A549 (cell line): ENCODE data around the gene MTHFSD. TPM values are rescaled to one million over a fixed set of nuclear protein-coding genes. Genes with fewer than 3 reads are reported as not detected.

Experiments used
- ATAC-seq, 2 experiments: fragments of 200-7000 bp in 1 of 2; fragments of >200 bp in 1 of 2; cut with Nextera tagmentation in 1 of 2; cut with Tn5 transposase in 1 of 2; 3 replicates each; pipeline versions ENCODE4 v1.8.0 to v1.9.1; 2018 to 2020; ENCODE audit warnings: mild to moderate bottlenecking in 1 of 2, moderate library complexity in 1 of 2
- CTCF ChIA-PET: fragments of 300-600 bp; sonication (Branson Sonifier 250); formaldehyde crosslinking; extraction: SDS; loops from one replicate; lab custom pipeline; 2021; ENCODE audit warnings: antibody characterized with exemption, inconsistent platforms; lab: Yijun Ruan, JAX
- POLR2A ChIA-PET: fragments of 350-600 bp; formaldehyde crosslinking; extraction: SDS; loops from one replicate; lab custom pipeline; 2021; ENCODE audit warnings: antibody characterized with exemption, inconsistent platforms; lab: Yijun Ruan, JAX
- DNase-seq, 2 experiments: peaks; one replicate each; pipeline versions ENCODE4 v3.0.0 to v3.0.0-alpha.2; 2011 to 2016; ENCODE audit warnings: low read depth in 1 of 2, low spot score in 1 of 2
- FAIRE-seq: peaks from 2 replicates; lab custom pipeline; 2011; peaks lifted over from hg19 to GRCh38; lab: Jason Lieb, UNC
- H3K27ac ChIP-seq, 2 experiments: fragments of >200 bp; sonication (Bioruptor Twin); formaldehyde crosslinking; 3 replicates each; pipeline ENCODE4 v1.5.1; 2016 to 2017
- H3K4me1 ChIP-seq: fragments of >200 bp; sonication (Bioruptor Twin); formaldehyde crosslinking; 3 replicates; pipeline ENCODE4 v1.6.1; 2016
- H3K4me2 ChIP-seq: fragments of >200 bp; sonication (Bioruptor Twin); formaldehyde crosslinking; 3 replicates; pipeline ENCODE4 v1.6.1; 2016
- H3K4me3 ChIP-seq: fragments of >200 bp; sonication (Bioruptor Twin); formaldehyde crosslinking; 3 replicates; pipeline ENCODE4 v1.5.1; 2016
- H3K9me3 ChIP-seq: fragments of >200 bp; sonication (Bioruptor Twin); formaldehyde crosslinking; 3 replicates; pipeline ENCODE4 v1.6.1; 2016
- BHLHE40 ChIP-seq: IDR thresholded peaks from 2 replicates; pipeline ENCODE4 v1.6.1; 2012; ENCODE audit warnings: low read depth, low read length, inconsistent platforms
- CBX2 ChIP-seq: fragments of 200-600 bp; sonication (generic); IDR thresholded peaks from 2 replicates; pipeline ENCODE4 v1.6.1; 2016; ENCODE audit warnings: low read depth, mild to moderate bottlenecking, borderline replicate concordance
- CBX8 ChIP-seq: fragments of 200-600 bp; sonication (generic); IDR thresholded peaks from 2 replicates; pipeline ENCODE4 v1.6.1; 2016
- CHD4 ChIP-seq: fragments of 200-600 bp; sonication (generic); IDR thresholded peaks from 2 replicates; pipeline ENCODE4 v1.6.1; 2016; ENCODE audit warnings: antibody characterized with exemption, mild to moderate bottlenecking, borderline replicate concordance
- CTCF ChIP-seq: fragments of >200 bp; sonication (Bioruptor Twin); formaldehyde crosslinking; IDR thresholded peaks from 3 replicates; pipeline ENCODE4 v1.5.1; 2016
- EHF ChIP-seq: fragments of 250-450 bp; sonication (Bioruptor Pico); IDR thresholded peaks from 2 replicates; pipeline ENCODE4 v1.5.0; 2020; ENCODE audit warnings: mild to moderate bottlenecking
- EP300 ChIP-seq, 2 experiments: fragments of >200 bp; sonication (Bioruptor Twin); formaldehyde crosslinking; IDR thresholded peaks; 2 replicates in 1 of 2; 3 replicates in 1 of 2; pipeline ENCODE4 v1.6.1; 2016 to 2017
- ESRRA ChIP-seq: fragments of 150-350 bp; IDR thresholded peaks from 2 replicates; pipeline ENCODE4 v1.6.1; 2014; ENCODE audit warnings: mild to moderate bottlenecking, low read length, borderline replicate concordance
- FOSB ChIP-seq: fragments of 250-450 bp; sonication (Bioruptor Pico); IDR thresholded peaks from 2 replicates; pipeline ENCODE4 v1.5.0; 2020; ENCODE audit warnings: mild to moderate bottlenecking, moderate library complexity
- FOXS1 ChIP-seq: fragments of 250-450 bp; sonication (Bioruptor Pico); IDR thresholded peaks from 2 replicates; pipeline ENCODE4 v1.5.0; 2020; ENCODE audit warnings: mild to moderate bottlenecking, moderate library complexity
- HDAC2 ChIP-seq: fragments of 200-600 bp; sonication (generic); IDR thresholded peaks from 2 replicates; pipeline ENCODE4 v1.6.1; 2016
- HMGXB4 ChIP-seq: fragments of 250-450 bp; sonication (Bioruptor Pico); IDR thresholded peaks from 2 replicates; pipeline ENCODE4 v1.5.0; 2021; ENCODE audit warnings: mild to moderate bottlenecking, moderate library complexity, borderline replicate concordance
- HOXA7 ChIP-seq: fragments of 250-450 bp; sonication (Bioruptor Pico); IDR thresholded peaks from 2 replicates; pipeline ENCODE4 v1.5.0; 2020; ENCODE audit warnings: mild to moderate bottlenecking, moderate library complexity
- HOXB13 ChIP-seq: fragments of 250-450 bp; sonication (Bioruptor Pico); IDR thresholded peaks from 2 replicates; pipeline ENCODE4 v1.5.0; 2020; ENCODE audit warnings: low read depth, mild to moderate bottlenecking, moderate library complexity
- HOXB5 ChIP-seq: fragments of 250-450 bp; sonication (Bioruptor Pico); IDR thresholded peaks from 2 replicates; pipeline ENCODE4 v1.5.0; 2020; ENCODE audit warnings: mild to moderate bottlenecking, moderate library complexity
- JUN ChIP-seq, 2 experiments: fragments of >200 bp; sonication (Bioruptor Twin); formaldehyde crosslinking; IDR thresholded peaks; 2 replicates in 1 of 2; 3 replicates in 1 of 2; pipeline ENCODE4 v1.6.1; 2016 to 2017
- JUNB ChIP-seq: fragments of >200 bp; sonication (Bioruptor Twin); formaldehyde crosslinking; IDR thresholded peaks from 2 replicates; pipeline ENCODE4 v1.6.1; 2016
- NFE2L2 ChIP-seq: fragments of 150-350 bp; conservative IDR thresholded peaks from 2 replicates; pipeline ENCODE4 v1.6.1; 2014; ENCODE audit warnings: low read length
- NR3C1 ChIP-seq: fragments of >200 bp; sonication (Bioruptor Twin); formaldehyde crosslinking; IDR thresholded peaks from 3 replicates; pipeline ENCODE4 v1.6.1; 2017
- PBX3 ChIP-seq: IDR thresholded peaks from 2 replicates; pipeline ENCODE4 v1.6.1; 2012
- RAD21 ChIP-seq, 2 experiments: fragments of >200 bp in 1 of 2; sonication (Bioruptor Twin) in 1 of 2; formaldehyde crosslinking in 1 of 2; IDR thresholded peaks in 1 of 2; conservative IDR thresholded peaks in 1 of 2; 2 replicates in 1 of 2; 3 replicates in 1 of 2; pipeline ENCODE4 v1.6.1; 2012 to 2018; ENCODE audit warnings: inconsistent platforms in 1 of 2
- RCOR1 ChIP-seq: fragments of 150-350 bp; IDR thresholded peaks from 2 replicates; pipeline ENCODE4 v1.6.1; 2014; ENCODE audit warnings: antibody characterized with exemption, low read length, low read depth
- RNF2 ChIP-seq: fragments of 200-600 bp; sonication (generic); IDR thresholded peaks from 2 replicates; pipeline ENCODE4 v1.6.1; 2016; ENCODE audit warnings: low read depth, mild to moderate bottlenecking, antibody characterized with exemption, moderate library complexity, borderline replicate concordance
- SMC3 ChIP-seq: fragments of >200 bp; sonication (Bioruptor Twin); formaldehyde crosslinking; IDR thresholded peaks from 3 replicates; pipeline ENCODE4 v1.6.1; 2018; ENCODE audit warnings: inconsistent platforms
- SREBF2 ChIP-seq: fragments of 450-650 bp; IDR thresholded peaks from 2 replicates; pipeline ENCODE4 v1.6.1; 2014; ENCODE audit warnings: mild to moderate bottlenecking, moderate library complexity
- TP53 ChIP-seq: fragments of 250-450 bp; sonication (Bioruptor Pico); IDR thresholded peaks from 2 replicates; pipeline ENCODE4 v1.5.0; 2021; ENCODE audit warnings: mild to moderate bottlenecking, moderate library complexity
- ZC3H11A ChIP-seq: fragments of 450-650 bp; IDR thresholded peaks from 2 replicates; pipeline ENCODE4 v1.6.1; 2014; ENCODE audit warnings: antibody characterized with exemption, mild to moderate bottlenecking
- ZNF302 ChIP-seq: fragments of 250-450 bp; sonication (Bioruptor Pico); IDR thresholded peaks from 2 replicates; pipeline ENCODE4 v1.9.0; 2021; ENCODE audit warnings: inconsistent platforms, mild to moderate bottlenecking, moderate library complexity
- WGBS: methylation state at CpG from one replicate; pipeline ENCODE4 v1.1.6; 2017; ENCODE audit errors: missing lambda C conversion rate; 5-methylcytosine and 5-hydroxymethylcytosine counted together
- polyA plus RNA-seq, 4 experiments: library from polyadenylated mRNA; depleted of rRNA in 3 of 4; stranded (reverse); fragments of >200 nt; fragmentation: RNase III in 1 of 4; extraction: RNeasy Plus Mini Kit Qiagen cat#74134 plus additional on column Dnase treatment in 1 of 4; gene quantifications; 2 replicates in 3 of 4; 3 replicates in 1 of 4; pipeline ENCODE4 v1.2.3, GENCODE V29; 2011 to 2017
- TF ChIP-seq, protein P1 (sequence below): fragments of >200 bp; sonication (Bioruptor Twin); formaldehyde crosslinking; IDR thresholded peaks from 3 replicates; pipeline ENCODE4 v1.6.1; 2016
- TF ChIP-seq, protein P2 (sequence below): IDR thresholded peaks from 2 replicates; pipeline ENCODE4 v1.6.1; 2012

MTHFSD gene
- polyA plus RNA-seq, 2 of the 4 experiments (the other 2 are of a cell fraction): 13.1 to 16.9 TPM

DNA sequence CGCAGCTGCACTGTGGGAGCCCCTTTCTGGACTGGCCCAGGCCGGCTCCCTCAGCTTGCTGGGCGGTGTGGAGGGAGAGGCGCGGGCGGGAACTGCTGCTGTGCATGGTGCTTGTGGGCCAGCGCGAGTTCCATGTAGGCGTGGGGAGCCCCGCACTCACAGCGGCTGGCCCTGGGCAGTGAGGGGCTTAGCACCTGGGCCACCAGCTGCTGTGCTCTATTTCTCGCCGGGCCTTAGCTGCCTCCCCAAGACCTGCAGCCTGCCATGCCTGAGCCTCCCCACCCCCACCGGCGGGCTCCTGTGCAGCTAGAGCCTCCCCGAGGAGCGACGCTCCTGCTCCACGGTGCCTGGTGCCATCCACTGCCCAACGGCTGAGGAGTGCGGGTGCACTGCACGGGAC, 1.7 kb downstream of the MTHFSD start:
- ATAC-seq: no peak
- H3K4me2 ChIP-seq: no peak overlapping the region
- no peak for DNase-seq
- POLR2A ChIA-PET: no interaction called here
- CTCF ChIA-PET: interaction anchor here (0.9 to 1.5 kb wide), 4 partner anchors 9 to 510 kb away, joined by 3 to 5 read pairs (median 4); no protein-coding TSS in a partner anchor
- no peak overlapping the region for H3K4me3 ChIP-seq
- 95% methylated on average over 18 of the region's 22 CpGs for WGBS
- H3K4me1 ChIP-seq: peaks cover 4% of the 10 kb centered on the region; the same call in 1 of the 3 replicates
- TF ChIP-seq PBX3 (no peak), FOXS1 (no peak), ESRRA (no peak), HDAC2 (no peak), FOSB (no peak), CTCF (no peak), NFE2L2 (no peak), SREBF2 (no peak), EHF (CRISPR knock-in tag) (no peak), ZC3H11A (no peak), EP300 (IDR thresholded peaks at IDR 0.05) (no peak), CBX2 (no peak), JUNB (no peak)
- TF ChIP-seq, protein P1, sequence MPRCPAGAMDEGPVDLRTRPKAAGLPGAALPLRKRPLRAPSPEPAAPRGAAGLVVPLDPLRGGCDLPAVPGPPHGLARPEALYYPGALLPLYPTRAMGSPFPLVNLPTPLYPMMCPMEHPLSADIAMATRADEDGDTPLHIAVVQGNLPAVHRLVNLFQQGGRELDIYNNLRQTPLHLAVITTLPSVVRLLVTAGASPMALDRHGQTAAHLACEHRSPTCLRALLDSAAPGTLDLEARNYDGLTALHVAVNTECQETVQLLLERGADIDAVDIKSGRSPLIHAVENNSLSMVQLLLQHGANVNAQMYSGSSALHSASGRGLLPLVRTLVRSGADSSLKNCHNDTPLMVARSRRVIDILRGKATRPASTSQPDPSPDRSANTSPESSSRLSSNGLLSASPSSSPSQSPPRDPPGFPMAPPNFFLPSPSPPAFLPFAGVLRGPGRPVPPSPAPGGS: no peak
- TF ChIP-seq, protein P2, sequence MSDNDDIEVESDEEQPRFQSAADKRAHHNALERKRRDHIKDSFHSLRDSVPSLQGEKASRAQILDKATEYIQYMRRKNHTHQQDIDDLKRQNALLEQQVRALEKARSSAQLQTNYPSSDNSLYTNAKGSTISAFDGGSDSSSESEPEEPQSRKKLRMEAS: no peak
- FAIRE-seq: no peak
- H3K9me3 ChIP-seq: no peaks in the 10 kb centered on the region
- no peak overlapping the region for H3K27ac ChIP-seq

DNA sequence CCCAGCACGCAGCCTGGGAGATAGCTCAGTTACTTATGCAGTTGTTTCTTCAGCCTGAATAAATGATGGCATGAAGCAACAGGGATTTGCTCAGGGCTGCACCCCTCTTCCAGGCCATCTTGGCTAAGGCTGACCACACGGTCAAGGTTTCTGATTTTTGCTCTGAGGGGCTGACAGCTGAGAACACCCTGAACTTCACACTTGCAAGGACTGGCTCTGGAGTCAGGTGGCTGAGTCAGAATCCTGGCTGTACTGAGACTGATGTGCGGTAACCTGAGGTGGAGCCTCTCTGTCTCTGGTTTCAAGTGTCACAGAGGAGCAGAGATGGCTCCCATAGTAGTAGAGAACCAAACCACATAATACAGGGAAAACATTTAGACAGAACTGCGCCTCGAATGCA, 4.8 kb downstream of the MTHFSD start:
- WGBS: 94% methylated on average over 5 of the region's 5 CpGs

More for the DNA sequence above, 4.8 kb downstream of the MTHFSD start:
- no peak overlapping the region for H3K4me3 ChIP-seq
- no peak overlapping the region for H3K27ac ChIP-seq
- H3K4me1 ChIP-seq: no peaks in the 10 kb centered on the region; the same call in 2 of the 3 replicates
- H3K4me2 ChIP-seq: no peak overlapping the region
- ChIA-PET CTCF (interaction anchor here (0.8 to 4.9 kb wide), 5 partner anchors 13 to 729 kb away, joined by 3 to 19 read pairs (median 4); no protein-coding TSS in a partner anchor), POLR2A (no interaction called here)
- DNase-seq (no peak), ATAC-seq (no peak), FAIRE-seq (no peak)
- TF ChIP-seq JUN (IDR thresholded peaks at IDR 0.05) (no peak), EP300 (IDR thresholded peaks at IDR 0.05) (no peak), HOXB13 (CRISPR knock-in tag) (no peak), NR3C1 (no peak), SMC3 (no peak), RCOR1 (no peak), FOSB (no peak), CBX8 (no peak), RAD21 (conservative IDR thresholded peaks at IDR 0.05 in 1 of 2, IDR thresholded peaks at IDR 0.05 in 1 of 2) (no peak), HOXA7 (CRISPR knock-in tag) (no peak), CHD4 (no peak), SREBF2 (no peak), BHLHE40 (no peak), CBX2 (no peak), TP53 (CRISPR knock-in tag) (no peak), HOXB5 (no peak), RNF2 (no peak), HMGXB4 (no peak), ZNF302 (CRISPR knock-in tag) (no peak), JUNB (no peak)
- H3K9me3 ChIP-seq: no peaks in the 10 kb centered on the region
